Subcutaneous adipose tissue (tissue), 4 donors: Measurements from ENCODE around the gene LYRM4. TPM values are rescaled to one million over a fixed set of nuclear protein-coding genes. Genes with fewer than 3 reads are reported as not detected.

ENCODE experiments used
- CTCF ChIP-seq: fragments of 450-650 bp; IDR thresholded peaks from one replicate; pipeline ENCODE4 v1.5.1; 2016; ENCODE audit warnings: low read depth, mild to moderate bottlenecking, control low read depth, antibody characterized with exemption, moderate library complexity
- total RNA-seq, 4 donors: library from RNA; depleted of rRNA; stranded (reverse); fragments of >200 nt; gene quantifications; one replicate each; pipeline ENCODE4 v1.1.0, GENCODE V29; 2016

Gene LYRM4
- total RNA-seq, 4 donors from 2014 or later, result 22.2 to 25.8 (median 25.1) TPM

GRCh38 chr6:5274231-5274630 lies 13.5 kb upstream of the LYRM4 start:
- TF ChIP-seq CTCF, result no peak

GRCh38 chr6:5271926-5272325 lies 11.2 kb upstream of the LYRM4 start:
- no peak for TF ChIP-seq CTCF

- no peak for TF ChIP-seq CTCF
Measured at GRCh38 chr6:5270093-5270680, 9.4 kb upstream of the LYRM4 start.

GRCh38 chr6:5266423-5266822 lies 5.7 kb upstream of the LYRM4 start:
- no peak for TF ChIP-seq CTCF

- TF ChIP-seq CTCF, result no peak
Measured at GRCh38 chr6:5261545-5262109, 877 bp upstream of the LYRM4 start.

GRCh38 chr6:5260111-5260620 lies 584 bp downstream of the LYRM4 start:
- TF ChIP-seq CTCF, result no peak

- TF ChIP-seq CTCF, result no peak
Measured at GRCh38 chr6:5259428-5259827, 1.3 kb downstream of the LYRM4 start.
